IPS-18c (cell line): ENCODE data around the gene FAM25G.
"Not testable (repeated sequence)": the region's sequence is repeated elsewhere in the genome, so short reads cannot be mapped to it uniquely, and the experiment has no call there.

ENCODE experiments used
- H3K4me3 ChIP-seq: 2 replicates; pipeline ENCODE4 v1.7.0; 2013; ENCODE audit warnings: low read depth, mild to moderate bottlenecking, low read length, moderate library complexity; ENCODE audit not compliant: insufficient read depth
- H3K9me3 ChIP-seq: one replicate; pipeline ENCODE4 v1.6.1; 2013; ENCODE audit warnings: mild to moderate bottlenecking, low read length, moderate library complexity; ENCODE audit not compliant: control insufficient read depth, insufficient read depth

The FAM25G gene

GRCh38 chr10:47491600-47491999 lies at the start of gene FAM25G:
Gene FAM25G (minus strand): TSS chr10:47491700. CDS start chr10:47491674, 26 bp downstream.
- H3K9me3 ChIP-seq: not testable (repeated sequence)

GRCh38 chr10:47536430-47536829 lies 44.9 kb upstream of the FAM25G start:
- not testable (repeated sequence) for H3K4me3 ChIP-seq, H3K9me3 ChIP-seq

More at GRCh38 chr10:47491600-47491999, at the start of gene FAM25G:
- H3K4me3 ChIP-seq: not testable (repeated sequence)

- not testable (repeated sequence) for H3K4me3 ChIP-seq, H3K9me3 ChIP-seq
Measured at GRCh38 chr10:47523475-47523874, 32.0 kb upstream of the FAM25G start, which contains the start of gene AGAP9. Gene AGAP9 (minus strand): TSS chr10:47523638. CDS start chr10:47523526, 112 bp downstream.

- H3K9me3 ChIP-seq, H3K4me3 ChIP-seq: not testable (repeated sequence)
Measured at GRCh38 chr10:47502313-47502712, 10.8 kb upstream of the FAM25G start.

DNA sequence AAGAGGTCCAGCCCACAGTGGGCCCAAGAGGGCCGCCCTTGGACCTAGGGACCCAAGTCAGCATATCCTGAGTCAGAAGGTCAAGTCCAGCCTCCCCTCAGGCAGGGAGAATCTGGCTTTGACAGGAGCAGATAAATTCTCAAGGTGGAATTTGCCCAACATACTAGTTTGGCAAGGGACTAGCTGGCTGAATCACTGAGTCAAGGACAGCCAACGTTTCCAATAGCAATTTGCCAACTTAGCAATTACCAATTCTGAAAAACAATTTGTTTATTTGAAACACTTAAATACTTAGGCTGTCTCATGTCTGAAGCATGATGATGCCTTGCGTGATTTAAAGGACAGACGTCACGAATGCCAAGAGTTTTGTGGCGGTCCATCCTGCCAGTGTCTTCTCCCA lies 2.7 kb upstream of the FAM25G start:
- not testable (repeated sequence) for H3K9me3 ChIP-seq

GRCh38 chr10:47489630-47490029 lies 1.9 kb downstream of the FAM25G start:
- H3K9me3 ChIP-seq, H3K4me3 ChIP-seq: not testable (repeated sequence)

More for the DNA sequence above, 2.7 kb upstream of the FAM25G start:
- not testable (repeated sequence) for H3K4me3 ChIP-seq

- H3K9me3 ChIP-seq: not testable (repeated sequence)
Measured at GRCh38 chr10:47485943-47486342, 5.6 kb downstream of the FAM25G start.

DNA sequence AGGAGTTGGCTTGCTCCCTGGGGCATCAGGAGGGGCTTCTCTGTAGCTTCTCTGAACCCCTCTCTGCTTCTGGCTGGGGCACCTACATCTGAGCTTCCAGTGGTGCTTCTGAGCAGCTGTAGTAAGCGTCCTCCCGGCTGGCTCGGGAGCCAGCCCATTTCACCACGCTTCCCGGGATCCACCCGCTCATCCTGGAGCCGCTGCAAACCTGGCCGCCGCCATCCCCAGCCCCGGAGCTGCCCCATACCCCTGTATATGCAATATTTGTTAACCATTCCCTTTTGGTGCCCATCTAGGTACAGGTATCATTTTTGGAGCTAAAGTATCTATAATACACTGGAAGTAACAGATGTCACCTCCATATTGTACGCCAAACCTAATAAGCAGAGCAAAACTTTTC lies 6.7 kb downstream of the FAM25G start:
- H3K9me3 ChIP-seq, H3K4me3 ChIP-seq: not testable (repeated sequence)

More at GRCh38 chr10:47485943-47486342, 5.6 kb downstream of the FAM25G start:
- H3K4me3 ChIP-seq: not testable (repeated sequence)

DNA sequence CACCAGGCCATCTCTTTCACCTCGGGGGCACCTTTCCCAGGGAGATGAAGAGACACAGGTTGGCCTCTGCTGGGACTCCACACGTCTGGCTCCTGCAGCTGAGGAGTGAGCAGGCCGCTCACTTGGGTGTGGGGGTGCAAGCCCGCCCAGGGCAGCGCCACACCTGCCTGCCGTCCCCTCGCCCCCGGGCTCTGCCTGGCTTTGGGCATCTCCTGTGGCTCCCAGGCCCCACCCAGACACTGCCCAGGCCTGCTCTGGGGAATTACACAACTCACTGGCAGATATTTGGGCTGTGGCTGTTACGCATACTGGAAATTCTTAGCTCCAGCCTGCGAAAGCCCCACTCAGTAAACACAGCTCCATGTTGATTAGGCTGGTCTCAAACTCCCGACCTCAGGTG lies 7.6 kb downstream of the FAM25G start, which contains the start of gene ANXA8:
TSS of gene ANXA8 (minus strand) at position 193 of the 400 bp plus-strand sequence. CDS start at position 11, 182 bp downstream.
- not testable (repeated sequence) for H3K9me3 ChIP-seq, H3K4me3 ChIP-seq

GRCh38 chr10:47482367-47482766 lies 9.1 kb downstream of the FAM25G start:
- not testable (repeated sequence) for H3K4me3 ChIP-seq, H3K9me3 ChIP-seq

DNA sequence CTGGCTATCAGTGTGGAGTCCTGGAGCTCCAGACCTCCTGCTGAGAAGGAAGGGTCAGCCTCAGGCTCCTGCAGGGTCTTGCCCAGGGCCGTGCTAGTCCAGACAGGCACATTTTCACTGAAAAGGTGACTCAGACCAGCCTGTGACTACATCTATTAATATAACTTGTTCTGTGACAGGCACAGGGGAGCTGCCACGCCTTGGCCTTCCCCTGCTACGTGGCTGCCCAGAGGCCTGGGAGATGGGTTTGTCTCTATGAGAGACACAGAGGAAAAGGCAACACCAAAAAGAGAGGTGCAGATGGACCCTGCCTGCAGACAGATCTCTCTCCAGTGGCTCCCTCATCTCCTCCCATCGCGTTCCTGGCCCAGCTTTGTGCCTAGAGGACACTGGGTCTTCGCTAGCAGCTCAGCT lies 9.7 kb downstream of the FAM25G start:
- H3K9me3 ChIP-seq, H3K4me3 ChIP-seq: not testable (repeated sequence)

GRCh38 chr10:47481182-47481766 lies 10.2 kb downstream of the FAM25G start:
- not testable (repeated sequence) for H3K9me3 ChIP-seq, H3K4me3 ChIP-seq

DNA sequence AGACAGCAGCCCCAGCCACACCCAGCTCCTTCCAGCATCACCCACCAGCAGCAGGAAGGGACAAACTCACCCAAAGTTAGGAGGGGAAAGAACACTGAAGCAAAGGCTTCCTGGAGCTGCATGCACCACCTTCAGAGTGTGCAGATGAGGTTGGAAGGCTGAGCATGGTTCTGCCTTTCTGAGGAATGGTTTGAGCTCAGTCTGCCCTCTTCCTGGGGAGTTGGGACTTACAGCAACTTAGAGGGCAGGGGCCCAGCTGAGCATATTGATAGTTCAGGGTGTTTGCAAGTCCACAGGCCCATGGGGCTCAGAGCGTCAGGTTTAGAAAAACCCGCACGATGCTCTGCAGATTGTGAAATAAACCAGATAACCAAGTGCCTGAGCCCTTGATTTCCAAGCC lies 11.4 kb downstream of the FAM25G start:
- H3K9me3 ChIP-seq, H3K4me3 ChIP-seq: not testable (repeated sequence)

GRCh38 chr10:47478114-47478513 lies 13.4 kb downstream of the FAM25G start:
- not testable (repeated sequence) for H3K9me3 ChIP-seq, H3K4me3 ChIP-seq

DNA sequence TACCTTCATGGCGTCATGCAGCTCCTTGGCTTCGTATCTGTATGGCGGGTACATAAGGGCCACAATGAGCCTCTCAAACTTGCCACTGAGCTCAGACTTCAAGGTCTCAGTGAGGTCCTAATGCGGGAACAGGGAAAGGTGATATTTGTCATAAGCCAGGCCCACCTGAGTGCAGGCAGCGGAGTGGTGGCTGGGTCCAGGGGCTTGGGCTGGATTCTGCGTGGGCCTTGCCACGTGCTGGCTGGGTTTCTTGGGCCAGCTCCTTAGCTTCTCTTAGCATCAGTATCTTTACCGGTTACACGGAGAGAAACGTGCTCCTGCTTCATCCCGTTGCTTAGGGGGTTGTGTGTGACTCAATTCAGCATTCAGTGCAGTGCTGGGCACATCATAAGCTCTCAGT lies 14.4 kb downstream of the FAM25G start:
- not testable (repeated sequence) for H3K4me3 ChIP-seq, H3K9me3 ChIP-seq

- not testable (repeated sequence) for H3K9me3 ChIP-seq
Measured at GRCh38 chr10:47475101-47475500, 16.4 kb downstream of the FAM25G start.

GRCh38 chr10:47473516-47473915 lies 18.0 kb downstream of the FAM25G start:
- not testable (repeated sequence) for H3K9me3 ChIP-seq, H3K4me3 ChIP-seq

More at GRCh38 chr10:47475101-47475500, 16.4 kb downstream of the FAM25G start:
- H3K4me3 ChIP-seq: not testable (repeated sequence)

DNA sequence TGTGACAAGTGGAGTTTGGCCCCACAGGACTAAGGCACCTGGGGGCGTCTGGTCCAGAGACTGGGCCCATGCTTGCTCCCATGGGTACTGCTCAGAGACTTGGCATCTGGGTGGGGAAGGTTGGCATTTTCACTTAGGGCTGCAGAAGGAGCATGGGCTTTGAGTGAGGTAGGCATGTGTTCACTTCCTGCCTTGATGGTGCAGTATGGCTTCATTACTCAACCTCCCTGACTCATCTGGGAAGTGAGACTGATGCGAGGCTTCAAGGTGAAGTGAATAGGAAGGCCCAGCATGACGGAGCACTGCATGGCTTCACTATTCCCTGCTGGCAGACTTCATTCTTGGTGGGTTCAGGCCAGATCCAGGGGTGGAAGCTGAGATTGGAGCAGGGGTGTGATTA lies 18.9 kb downstream of the FAM25G start:
- not testable (repeated sequence) for H3K9me3 ChIP-seq, H3K4me3 ChIP-seq

GRCh38 chr10:47472072-47472471 lies 19.4 kb downstream of the FAM25G start:
- not testable (repeated sequence) for H3K9me3 ChIP-seq, H3K4me3 ChIP-seq
